Skin epidermis (tissue), 12 donors: ENCODE data around the gene XG.
"Not testable (repeated sequence)": the region's sequence is repeated elsewhere in the genome, so short reads cannot be mapped to it uniquely, and the experiment has no call there.

Source experiments
- H3K27ac ChIP-seq, 21 experiments: fragments of 200-600 bp; sonication (generic) in 11 of 21; one replicate each; pipeline ENCODE4 v1.5.0; 2020; ENCODE audit warnings: mild to moderate bottlenecking in 3 of 21, inconsistent platforms in 2 of 21, moderate library complexity in 2 of 21
- H3K4me3 ChIP-seq, 7 experiments: fragments of 200-600 bp; sonication (generic) in 2 of 7; one replicate each; pipeline ENCODE4 v1.5.0; 2020; ENCODE audit warnings: inconsistent platforms in 2 of 7, mild to moderate bottlenecking in 2 of 7, moderate library complexity in 1 of 7

XG gene

DNA sequence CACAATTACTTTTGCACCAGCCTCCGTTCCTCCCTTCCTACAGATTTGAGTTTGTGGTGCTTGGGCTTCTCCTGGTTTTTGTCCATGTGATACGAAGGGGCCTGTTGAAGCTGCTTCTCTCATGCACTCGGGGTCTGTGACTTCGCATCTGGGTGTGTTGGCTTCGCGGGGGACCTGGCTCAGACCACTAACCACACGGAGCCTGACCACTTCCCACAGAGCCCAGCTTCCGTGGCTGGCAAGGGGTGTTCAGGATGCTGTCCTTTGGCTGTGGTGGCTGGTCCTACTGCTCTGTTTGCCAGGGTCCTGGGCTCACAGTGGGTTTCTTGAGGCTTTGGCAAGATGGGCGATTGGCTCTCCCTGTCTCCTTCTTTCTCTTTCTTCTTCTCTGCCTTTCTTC, 19.8 kb upstream of the XG start:
- Histone ChIP-seq H3K27ac (peak overlapping the region in 1 of 21 experiments; percentile 10), H3K4me3 (no peak overlapping the region)

DNA sequence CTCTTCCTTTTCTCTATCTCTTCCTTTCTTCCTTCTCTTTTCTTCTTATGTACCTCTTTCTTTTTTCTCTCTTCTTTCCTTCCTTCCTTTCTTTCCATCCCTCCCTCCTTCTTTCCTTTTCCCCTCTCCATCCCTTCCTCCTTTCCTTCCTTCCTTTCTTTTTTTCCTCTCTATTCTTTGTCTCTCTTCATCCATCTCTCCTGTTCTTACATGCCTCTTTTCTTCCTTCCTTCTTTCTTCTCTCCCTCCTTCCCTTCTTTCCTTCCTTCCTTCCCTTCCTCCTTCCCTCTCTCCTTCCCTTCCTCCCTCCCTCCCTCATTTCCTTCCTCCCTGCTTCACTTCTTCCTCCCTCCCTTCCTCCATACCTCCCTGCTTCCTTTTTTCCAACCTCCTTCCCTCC, 19.2 kb upstream of the XG start:
- Histone ChIP-seq H3K27ac (no peak overlapping the region), H3K4me3 (no peak overlapping the region)

DNA sequence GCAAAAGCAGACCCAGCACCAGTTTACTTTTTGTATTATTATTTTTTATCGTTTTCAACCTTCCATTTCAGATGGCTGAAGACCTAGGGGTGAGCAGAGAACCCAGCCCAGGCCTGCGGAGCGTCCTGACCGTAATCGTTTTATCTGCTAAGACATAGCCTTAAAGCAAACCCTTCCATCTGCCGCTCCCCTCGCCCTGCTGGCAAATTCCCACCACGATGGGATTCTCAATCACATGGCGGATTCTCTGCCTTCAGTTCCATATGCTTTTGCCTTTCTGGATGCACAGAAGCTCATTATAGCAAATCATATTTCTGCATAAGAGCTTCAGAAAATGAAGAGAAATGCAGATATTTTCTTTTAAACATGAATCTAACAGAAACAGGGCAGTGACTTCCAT, 18.6 kb upstream of the XG start:
- no peak overlapping the region for H3K4me3 ChIP-seq
- H3K27ac ChIP-seq, result no peak overlapping the region

DNA sequence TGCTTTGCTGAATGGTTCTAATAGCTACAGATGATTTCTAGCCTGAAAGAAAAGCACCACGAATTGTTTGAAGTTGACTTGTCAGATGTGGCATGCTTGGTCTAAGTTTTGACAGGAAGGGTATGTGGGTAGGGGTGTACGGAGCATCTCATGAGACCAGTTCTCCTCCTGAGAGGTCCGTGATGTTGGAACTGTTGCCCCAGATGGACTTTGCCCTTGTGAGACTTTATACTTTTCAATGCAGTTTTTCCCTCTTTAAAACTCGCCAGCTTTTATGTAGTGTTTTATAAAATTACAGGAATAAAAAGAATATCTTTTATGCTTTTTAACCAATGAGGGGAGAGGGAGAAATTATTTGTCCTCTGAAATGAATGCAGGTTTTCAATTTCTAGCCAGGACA, 16.6 kb upstream of the XG start:
- H3K4me3 ChIP-seq, result no peak overlapping the region
- no peak overlapping the region for H3K27ac ChIP-seq

DNA sequence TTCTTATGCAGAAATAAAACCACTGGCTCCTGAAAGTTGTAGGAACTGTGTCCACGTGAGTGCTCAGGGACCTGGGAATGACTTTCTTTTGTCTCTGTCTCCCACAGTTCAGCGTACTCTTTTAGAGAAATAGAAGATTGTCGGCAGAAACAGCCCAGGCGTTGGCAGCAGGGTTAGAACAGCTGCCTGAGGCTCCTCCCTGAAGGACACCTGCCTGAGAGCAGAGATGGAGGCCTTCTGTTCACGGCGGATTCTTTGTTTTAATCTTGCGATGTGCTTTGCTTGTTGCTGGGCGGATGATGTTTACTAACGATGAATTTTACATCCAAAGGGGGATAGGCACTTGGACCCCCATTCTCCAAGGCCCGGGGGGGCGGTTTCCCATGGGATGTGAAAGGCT, 11.2 kb upstream of the XG start:
- Histone ChIP-seq H3K4me3 (no peak overlapping the region), H3K27ac (no peak overlapping the region)

DNA sequence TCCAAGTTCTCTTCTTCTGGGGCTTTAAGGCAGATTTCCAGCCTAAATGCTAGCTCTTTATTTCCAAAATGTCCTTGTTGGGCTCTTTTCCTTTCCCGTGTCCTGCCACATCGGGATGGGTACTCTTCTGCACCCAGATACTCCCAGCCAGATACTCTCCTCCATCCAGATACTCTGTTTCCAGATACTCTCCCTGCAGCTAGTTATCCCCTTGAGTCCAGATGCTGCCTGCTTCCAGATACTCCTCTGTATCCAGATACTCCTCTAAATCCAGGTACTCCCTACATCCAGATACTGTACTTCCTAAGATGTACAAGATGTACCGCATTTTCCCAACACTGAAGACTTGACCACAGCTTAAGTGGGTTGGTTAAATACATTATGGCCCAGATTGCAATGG, 10.5 kb upstream of the XG start:
- H3K4me3 ChIP-seq, result no peak overlapping the region
- no peak overlapping the region for H3K27ac ChIP-seq

DNA sequence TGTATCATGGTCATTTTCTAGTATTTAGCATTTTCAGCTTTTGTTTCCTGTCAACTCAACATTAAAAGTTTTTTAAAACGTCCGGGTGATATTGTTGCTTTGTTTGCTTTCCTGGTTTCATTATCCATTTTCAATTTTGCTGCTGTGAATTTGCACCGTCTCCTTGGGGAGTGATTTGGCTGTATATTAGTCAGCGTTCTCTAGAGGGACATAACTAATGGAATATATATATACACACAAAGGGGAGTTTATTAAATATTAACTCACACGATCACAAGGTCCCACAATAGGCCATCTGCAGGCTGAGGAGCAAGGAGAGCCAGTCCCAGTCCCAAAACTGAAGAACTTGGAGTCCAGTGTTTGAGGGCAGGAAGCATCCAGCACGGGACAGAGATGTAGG, 5.6 kb upstream of the XG start:
- not testable (repeated sequence) for H3K4me3 ChIP-seq
- H3K27ac ChIP-seq, result peak overlapping the region in 4 of 21 experiments; percentile 15 to 51 (median 41)

DNA sequence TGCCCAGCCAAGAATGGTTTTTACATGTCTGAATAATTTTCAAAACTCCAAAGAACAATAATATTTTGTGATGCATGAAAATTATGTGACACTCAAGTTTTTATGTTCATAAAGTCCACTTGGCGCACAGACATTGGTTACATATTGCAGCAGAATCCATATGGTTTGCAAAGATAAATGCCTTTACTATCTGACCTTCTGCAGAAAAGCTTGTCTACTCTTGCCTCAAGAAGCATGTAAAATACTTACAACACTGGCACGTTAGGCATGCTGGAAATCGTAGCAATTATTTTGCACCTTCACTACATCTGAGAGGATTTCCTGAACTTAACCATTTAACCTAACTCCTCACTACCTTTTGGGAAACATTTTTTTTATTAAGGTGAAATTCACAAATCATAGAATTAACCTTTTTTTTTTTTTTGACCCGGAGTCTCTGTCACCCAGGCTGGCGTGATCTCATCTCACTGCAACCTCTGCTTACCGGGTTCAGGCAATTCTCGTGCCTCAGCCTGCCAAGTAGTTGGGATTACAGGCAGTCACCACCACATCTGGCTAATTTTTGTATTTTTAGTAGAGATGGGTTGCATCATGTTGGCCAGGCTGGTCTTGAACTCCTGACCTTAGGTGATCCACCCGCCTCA, 3.5 kb upstream of the XG start:
- no peak overlapping the region for H3K27ac ChIP-seq
- no peak overlapping the region for H3K4me3 ChIP-seq

DNA sequence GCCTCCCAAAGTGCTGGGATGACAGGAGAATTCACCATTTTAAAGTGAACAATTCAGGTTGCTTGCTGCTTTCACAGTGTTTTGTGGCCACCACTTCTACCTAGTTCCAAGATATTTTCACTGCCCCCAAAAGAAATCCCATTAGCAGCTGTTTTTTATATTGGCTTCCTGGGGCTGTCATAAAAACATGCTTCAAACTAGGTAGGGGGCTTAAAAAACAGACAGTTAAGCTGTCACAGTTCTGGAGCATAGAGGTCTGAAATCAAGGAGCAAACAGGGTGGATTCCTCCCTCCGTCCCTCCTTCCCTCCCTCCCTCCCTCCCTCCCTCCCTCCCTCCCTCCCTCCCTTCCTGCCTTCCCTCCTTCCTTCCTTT, 3.0 kb upstream of the XG start:
- no peak overlapping the region for H3K27ac ChIP-seq
- no peak overlapping the region for H3K4me3 ChIP-seq

DNA sequence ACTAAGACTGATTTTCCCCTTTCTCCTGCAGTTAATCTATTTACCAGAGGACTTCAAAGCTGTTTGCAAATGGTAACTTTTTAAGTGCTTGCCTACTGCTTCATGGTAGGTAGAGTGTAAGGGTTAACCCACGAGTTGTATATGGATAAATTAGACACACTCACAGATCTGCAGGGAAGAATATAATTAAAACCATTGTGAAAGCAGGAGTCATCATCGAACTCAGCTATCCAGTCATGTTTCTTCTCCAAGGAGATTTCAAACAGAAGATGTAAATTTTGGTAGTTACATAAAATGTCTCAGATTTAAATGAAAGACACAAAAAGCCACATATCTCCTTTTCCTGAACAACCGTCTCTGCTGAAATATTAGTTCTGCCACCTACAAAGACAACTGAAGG, 549 bp upstream of the XG start:
- H3K4me3 ChIP-seq, result no peak overlapping the region
- peak overlapping the region in 12 of 21 experiments; percentile 46 to 84 (median 78) for H3K27ac ChIP-seq

DNA sequence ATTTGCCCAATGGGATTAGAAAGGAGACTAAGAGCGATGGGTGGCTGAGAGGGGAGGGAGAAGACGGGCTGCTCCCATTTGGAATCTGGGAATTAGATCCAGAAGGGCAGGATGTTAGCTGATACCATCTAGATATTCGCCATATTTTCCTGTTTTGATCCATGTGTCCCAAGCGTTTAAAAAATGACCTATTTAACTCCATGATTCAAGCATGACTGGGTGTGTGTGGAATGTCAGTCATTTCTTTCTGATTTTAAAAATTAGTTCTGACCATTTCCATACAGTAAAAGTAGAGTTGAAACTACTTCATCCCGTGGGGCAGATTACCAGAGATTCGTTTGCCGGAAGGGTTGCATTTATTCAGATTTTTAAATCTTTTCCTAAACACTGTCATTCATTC, 601 bp downstream of the XG start:
- Histone ChIP-seq H3K27ac (peak overlapping the region in 19 of 21 experiments; percentile 42 to 84 (median 72)), H3K4me3 (peak overlapping the region; percentile 14 to 45 (median 26))

DNA sequence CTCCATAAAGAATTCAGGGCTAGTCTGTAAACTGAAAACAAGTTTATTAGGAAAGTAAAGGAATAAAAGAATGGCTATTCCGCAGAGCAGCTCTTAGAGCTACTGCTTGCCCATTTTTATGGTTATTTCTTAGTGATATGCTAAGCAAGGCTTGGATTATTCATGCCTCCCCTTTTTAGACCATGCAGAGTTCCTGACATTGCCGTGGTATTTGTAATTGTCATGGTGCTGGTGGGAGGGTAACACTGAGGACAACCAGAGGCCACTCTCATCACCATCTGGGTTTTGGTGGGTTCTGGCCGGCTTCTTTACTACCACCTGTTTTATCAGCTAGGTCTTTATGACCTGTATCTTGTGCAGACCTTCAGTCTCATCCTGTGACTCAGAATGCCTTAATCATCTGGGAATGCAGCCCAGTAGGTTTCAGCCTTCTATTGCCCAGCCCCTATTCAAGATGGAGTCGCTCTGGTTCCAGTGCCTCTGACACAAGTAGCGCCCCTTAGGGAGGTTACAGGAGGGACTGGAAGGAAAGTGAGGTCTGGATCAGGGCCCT, 3.4 kb downstream of the XG start:
- H3K4me3 ChIP-seq, H3K27ac ChIP-seq: not testable (repeated sequence)

DNA sequence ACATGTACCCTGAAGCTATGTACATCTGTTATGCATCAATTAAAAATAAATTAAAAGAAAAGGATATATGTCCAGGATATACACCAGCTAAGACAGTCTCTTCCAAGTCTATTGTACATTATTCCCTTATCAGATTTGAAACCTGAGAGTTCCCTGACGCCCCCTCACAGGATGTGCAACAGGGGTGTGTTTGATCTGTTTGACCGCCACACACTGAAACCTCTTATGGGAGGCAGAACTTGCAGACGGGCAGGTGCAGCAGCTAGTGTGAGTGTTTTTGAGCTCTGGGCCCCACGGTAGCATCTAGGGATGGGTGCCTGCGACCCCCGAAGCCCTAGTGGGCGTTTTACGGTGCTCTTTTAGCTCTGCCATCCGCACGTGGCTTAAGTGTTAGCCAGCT, 4.7 kb downstream of the XG start:
- H3K4me3 ChIP-seq, result no peak overlapping the region
- H3K27ac ChIP-seq, result no peak overlapping the region

DNA sequence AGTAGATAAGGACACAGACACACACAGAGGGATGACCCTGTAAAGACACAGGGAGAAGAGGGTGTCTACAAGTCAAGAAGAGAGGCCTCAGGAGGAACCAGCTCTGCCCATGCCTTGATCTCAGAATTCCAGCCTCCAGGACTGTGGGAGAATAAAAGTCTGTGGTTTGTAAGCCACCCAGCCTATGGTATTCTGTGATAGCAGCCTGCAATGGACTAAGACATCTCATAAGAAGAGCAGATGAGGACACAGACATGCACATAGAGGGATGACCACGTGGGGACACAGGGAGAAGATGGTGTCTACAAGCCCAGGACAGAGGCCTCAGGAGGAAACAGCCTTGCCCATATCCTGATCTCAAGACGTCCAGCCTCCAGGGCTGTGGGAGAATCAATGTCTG, 9.4 kb downstream of the XG start:
- H3K27ac ChIP-seq, result no peak overlapping the region
- no peak overlapping the region for H3K4me3 ChIP-seq

DNA sequence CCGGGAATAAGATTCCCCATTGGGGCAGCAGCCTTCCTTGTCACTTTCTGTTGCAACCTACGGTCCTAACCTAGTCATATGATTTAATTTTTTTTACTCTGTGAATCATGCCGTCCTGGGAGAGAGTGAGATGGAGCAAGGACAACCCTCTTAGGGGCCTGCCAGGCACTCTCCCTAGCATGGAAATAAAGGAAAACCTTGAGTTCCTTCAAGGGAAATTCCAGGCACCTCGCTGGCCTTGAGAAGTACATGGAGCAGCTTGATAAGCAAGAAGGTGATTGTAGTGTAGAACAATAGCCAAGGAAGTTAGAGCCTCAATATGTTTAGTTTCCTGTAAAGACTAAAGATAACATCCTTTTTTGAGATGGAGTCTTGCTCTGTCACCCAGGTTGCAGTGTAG, 10.8 kb downstream of the XG start:
- not testable (repeated sequence) for H3K27ac ChIP-seq

DNA sequence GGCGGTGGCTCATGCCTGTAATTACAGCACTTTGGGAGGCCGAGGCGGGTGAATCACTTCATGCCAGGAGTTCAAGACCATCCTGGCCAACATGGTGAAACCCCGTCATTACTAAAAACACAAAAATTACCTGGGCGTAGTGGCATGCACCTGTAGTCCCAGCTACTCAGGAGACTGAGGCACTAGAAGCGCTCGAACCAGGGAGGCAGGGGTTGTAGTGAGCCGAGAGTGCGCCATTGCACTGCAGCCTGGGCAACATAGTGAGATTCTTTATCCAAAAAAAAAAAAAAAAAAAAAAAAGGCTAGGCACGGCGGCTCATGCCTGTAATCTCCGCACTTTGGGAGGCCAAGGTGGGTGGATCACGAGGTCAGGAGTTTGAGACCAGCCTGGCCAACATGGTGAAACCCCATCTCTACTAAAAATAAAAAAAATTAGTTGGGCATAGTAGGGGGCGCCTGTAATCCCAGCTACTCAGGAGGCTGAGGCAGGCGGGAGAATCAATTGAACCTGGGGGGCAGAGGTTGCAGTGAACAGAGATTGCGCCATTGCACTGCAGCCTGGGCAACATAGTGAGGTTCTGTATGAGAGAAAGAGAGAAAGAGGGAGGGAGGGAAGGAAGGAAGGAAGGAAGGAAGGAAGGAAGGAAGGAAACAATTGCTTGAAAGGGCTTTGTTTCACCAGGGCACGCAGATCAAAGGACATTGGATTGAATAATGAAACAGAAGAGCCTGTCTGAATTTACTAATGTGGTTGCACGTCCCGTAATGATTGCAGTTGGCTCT, 13.1 kb downstream of the XG start:
- peak overlapping the region in 2 of 21 experiments; percentile 11 to 83 for H3K27ac ChIP-seq
- not testable (repeated sequence) for H3K4me3 ChIP-seq

More for the DNA sequence above, 10.8 kb downstream of the XG start:
- not testable (repeated sequence) for H3K4me3 ChIP-seq

DNA sequence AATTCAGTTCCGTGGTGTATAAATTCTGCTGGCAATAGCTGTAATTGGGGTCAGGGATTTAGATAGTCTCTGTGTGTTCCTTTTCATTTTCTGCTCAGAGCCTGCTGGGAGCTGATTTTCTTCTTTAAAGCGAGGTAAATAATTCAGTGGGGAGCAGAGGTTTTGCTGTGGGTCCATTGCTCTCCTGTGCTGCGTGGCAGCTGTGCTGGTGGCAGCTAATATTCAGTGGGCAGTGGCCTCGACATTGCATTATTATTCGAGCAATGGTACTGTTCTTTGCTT, 13.7 kb downstream of the XG start:
- H3K4me3 ChIP-seq, result no peak overlapping the region
- peak overlapping the region in 2 of 21 experiments; percentile 11 to 83 for H3K27ac ChIP-seq

DNA sequence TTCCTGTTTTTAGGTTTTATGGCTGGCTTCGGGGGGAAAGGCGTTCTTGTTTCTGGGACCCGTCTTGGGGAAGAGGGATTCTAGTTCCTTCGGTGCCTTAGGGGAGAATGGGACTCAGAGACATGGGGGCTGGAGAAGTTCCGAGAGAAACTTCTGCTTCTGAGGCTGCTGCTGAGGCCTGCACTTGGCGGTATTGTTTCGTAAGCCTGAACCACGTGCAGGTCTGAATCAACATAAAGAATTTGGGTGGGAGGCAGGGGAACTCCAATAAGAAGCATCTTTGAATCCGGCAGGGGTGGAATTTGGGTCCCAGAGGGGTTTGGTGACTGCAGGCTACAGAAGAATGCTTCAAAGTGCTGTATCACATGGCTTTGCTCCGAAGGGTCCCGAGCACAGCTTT, 15.1 kb downstream of the XG start:
- H3K4me3 ChIP-seq, result no peak overlapping the region
- H3K27ac ChIP-seq, result peak overlapping the region in 17 of 21 experiments; percentile 15 to 84 (median 73)

DNA sequence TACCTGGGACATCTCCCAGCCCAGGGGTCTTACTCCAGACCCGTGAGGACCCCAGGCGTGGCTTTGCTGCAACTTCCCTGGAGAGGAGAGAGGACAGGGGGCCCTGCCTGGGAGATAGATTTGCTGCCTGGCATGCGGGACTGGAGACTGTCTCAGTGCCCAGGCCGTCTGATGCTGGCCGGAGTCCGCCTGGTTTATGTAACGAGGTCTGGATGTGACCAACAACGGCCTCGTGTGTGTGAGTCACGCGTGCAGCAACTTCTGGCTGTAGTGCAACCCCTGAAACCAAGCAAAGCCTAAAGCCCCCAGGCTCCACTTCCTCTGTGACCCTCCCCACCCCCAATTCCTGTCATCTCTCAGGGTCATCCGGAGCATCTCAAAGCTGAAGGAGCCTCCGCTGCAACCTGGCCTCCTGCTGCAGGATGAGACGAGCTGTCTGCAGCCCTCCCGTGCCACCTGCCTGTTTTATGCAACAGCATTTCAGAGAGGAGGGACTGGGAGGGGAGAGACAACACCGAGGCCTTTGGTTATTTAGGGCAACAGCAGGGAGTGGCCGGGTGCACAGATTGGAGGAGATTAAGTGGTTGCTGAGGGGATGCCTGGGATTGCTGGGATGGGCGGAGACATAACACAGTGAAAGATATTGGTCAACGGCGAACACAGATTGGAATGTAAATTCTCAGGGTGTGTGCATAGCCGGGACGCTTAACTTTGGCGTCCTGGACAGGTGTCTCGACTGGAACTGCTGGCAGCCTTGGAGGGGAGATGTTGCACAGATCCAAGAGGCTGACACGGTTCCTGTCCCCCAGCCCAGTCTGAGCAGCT, 16.0 kb downstream of the XG start:
- peak overlapping the region in 16 of 21 experiments; percentile 15 to 84 (median 74) for H3K27ac ChIP-seq
- H3K4me3 ChIP-seq, result no peak overlapping the region

DNA sequence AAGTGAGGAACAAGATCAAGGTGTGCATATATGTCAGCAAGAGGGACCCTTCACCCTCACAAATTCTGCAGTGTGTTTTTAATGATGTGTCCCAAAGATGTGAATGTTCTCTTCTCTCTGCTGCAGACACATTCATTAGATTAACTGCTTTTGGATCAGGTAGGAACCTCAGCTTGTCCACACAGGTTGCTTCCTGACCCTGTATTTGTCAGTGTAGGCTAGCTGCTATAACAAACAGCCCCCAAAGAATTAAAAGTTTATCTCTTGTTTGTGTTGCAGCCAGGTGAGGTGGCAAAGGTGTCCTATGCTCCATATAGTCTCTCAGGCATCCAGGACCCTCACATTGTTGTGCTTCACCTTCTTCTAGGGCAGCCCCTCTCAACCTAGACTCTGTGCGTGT, 17.8 kb downstream of the XG start:
- Histone ChIP-seq H3K4me3 (no peak overlapping the region), H3K27ac (no peak overlapping the region)
